ENCODE results near the gene KRT81.
"Not testable (repeated sequence)": the region's sequence is repeated elsewhere in the genome, so short reads cannot be mapped to it uniquely, and the experiment has no call there.

KRT81 gene

GRCh38 chr12:52242442-52243258 is 48.7 kb downstream of the KRT81 start:
- H3K27ac Mint-ChIP-seq, result no peak overlapping the region
- H3K27me3 Mint-ChIP-seq, result peaks cover 10% of the 10 kb centered on the region
- H3K36me3 Mint-ChIP-seq (ENCODE audit: low read depth), result no peaks in the 10 kb centered on the region
- DNase-seq (no peak), ATAC-seq (no peak)
- H3K4me3 Mint-ChIP-seq, result no peak overlapping the region
- H3K4me1 Mint-ChIP-seq, result peaks cover 46% of the 10 kb centered on the region
- H3K9me3 Mint-ChIP-seq, result no peaks in the 10 kb centered on the region

- H3K36me3 Mint-ChIP-seq (ENCODE audit: low read depth), result no peaks in the 10 kb centered on the region
- H3K9me3 Mint-ChIP-seq, result no peaks in the 10 kb centered on the region
- DNase-seq, result no peak
- H3K4me3 Mint-ChIP-seq, result no peak overlapping the region
- H3K27ac Mint-ChIP-seq, result no peak overlapping the region
- H3K27me3 Mint-ChIP-seq, result peaks cover 4% of the 10 kb centered on the region
- no peak for ATAC-seq
- H3K4me1 Mint-ChIP-seq, result peaks cover 35% of the 10 kb centered on the region
Measured at GRCh38 chr12:52241205-52241842, 50.0 kb downstream of the KRT81 start.

- H3K4me3 Mint-ChIP-seq, H3K9me3 Mint-ChIP-seq, ATAC-seq: not testable (repeated sequence)
Measured at GRCh38 chr12:52240247-52240646, 51.1 kb downstream of the KRT81 start.

GRCh38 chr12:52239767-52240166 is 51.6 kb downstream of the KRT81 start:
- no peaks in the 10 kb centered on the region for H3K36me3 Mint-ChIP-seq (ENCODE audit: low read depth)
- no peak overlapping the region for H3K4me3 Mint-ChIP-seq
- no peak overlapping the region for H3K27ac Mint-ChIP-seq
- H3K27me3 Mint-ChIP-seq, result peaks cover 12% of the 10 kb centered on the region
- ATAC-seq, result no peak
- H3K4me1 Mint-ChIP-seq, result peaks cover 22% of the 10 kb centered on the region
- DNase-seq, result no peak
- no peaks in the 10 kb centered on the region for H3K9me3 Mint-ChIP-seq

More at GRCh38 chr12:52240247-52240646, 51.1 kb downstream of the KRT81 start:
- H3K27me3 Mint-ChIP-seq; H3K36me3 Mint-ChIP-seq (ENCODE audit: low read depth); H3K27ac Mint-ChIP-seq; DNase-seq: not testable (repeated sequence)
- H3K4me1 Mint-ChIP-seq, result peaks cover 27% of the 10 kb centered on the region

- DNase-seq (no peak), ATAC-seq (no peak)
- Mint-ChIP-seq H3K36me3 (ENCODE audit: low read depth) (no peaks in the 10 kb centered on the region), H3K4me1 (peaks cover 16% of the 10 kb centered on the region), H3K9me3 (no peaks in the 10 kb centered on the region), H3K27ac (no peak overlapping the region), H3K4me3 (no peak overlapping the region), H3K27me3 (peaks cover 18% of the 10 kb centered on the region)
Measured at GRCh38 chr12:52238916-52239646, 52.3 kb downstream of the KRT81 start.

- Mint-ChIP-seq H3K4me1 (peaks cover 8% of the 10 kb centered on the region), H3K27ac (no peak overlapping the region), H3K36me3 (ENCODE audit: low read depth) (no peaks in the 10 kb centered on the region), H3K9me3 (no peaks in the 10 kb centered on the region), H3K4me3 (no peak overlapping the region), H3K27me3 (peaks cover 23% of the 10 kb centered on the region)
- ATAC-seq (no peak), DNase-seq (no peak)
Measured at GRCh38 chr12:52238207-52238840, 53.0 kb downstream of the KRT81 start.

GRCh38 chr12:52236386-52237050 is 54.8 kb downstream of the KRT81 start:
- H3K9me3 Mint-ChIP-seq, result no peaks in the 10 kb centered on the region
- no peak overlapping the region for H3K4me3 Mint-ChIP-seq
- H3K36me3 Mint-ChIP-seq (ENCODE audit: low read depth), result no peaks in the 10 kb centered on the region
- DNase-seq (no peak), ATAC-seq (no peak)
- H3K27me3 Mint-ChIP-seq, result peaks cover 35% of the 10 kb centered on the region
- H3K27ac Mint-ChIP-seq, result no peak overlapping the region
- H3K4me1 Mint-ChIP-seq, result peaks cover 3% of the 10 kb centered on the region

Measured in activated naive CD8-positive, alpha-beta T cell treated with anti-CD3 and anti-CD28 coated beads, Interleukin-2, amount 50 U/mL, for 24 hours (primary cell).